CD4-positive, alpha-beta T cell (primary cell): Measurements from ENCODE around the gene GALT. TPM values are rescaled to one million over a fixed set of nuclear protein-coding genes. Genes with fewer than 3 reads are reported as not detected.

ENCODE experiments used
- ATAC-seq: fragments of 200-7000 bp; cut with Tn5 transposase; one replicate; pipeline ENCODE4 v1.10.0; 2022; ENCODE audit warnings: mild to moderate bottlenecking; ENCODE audit not compliant: poor library complexity
- CTCF ChIA-PET: fragments of 350-600 bp; sonication (Branson Sonifier 250); formaldehyde crosslinking; loops from one replicate; lab custom pipeline; 2021; ENCODE audit warnings: antibody characterized with exemption, inconsistent platforms; lab: Charles Lee
- POLR2A ChIA-PET: fragments of 350-600 bp; sonication (Branson Sonifier 250); formaldehyde crosslinking; loops from one replicate; lab custom pipeline; 2021; ENCODE audit warnings: antibody characterized with exemption, inconsistent platforms; lab: Charles Lee
- DNase-seq, 14 experiments: peaks; one replicate each; pipeline ENCODE4 v3.0.0-alpha.2; 2013 to 2020; ENCODE audit warnings: mixed read lengths in 2 of 14
- H3K27ac ChIP-seq, 2 donors: one replicate each; pipeline versions ENCODE4 v1.5.1 to v1.7.0; 2013; ENCODE audit warnings: low read length in 2 of 2, low read depth in 1 of 2, mild to moderate bottlenecking in 1 of 2
- H3K27me3 ChIP-seq, 2 experiments: 1 replicate in 1 of 2; 2 replicates in 1 of 2; pipeline versions ENCODE4 v1.6.1 to v1.7.0; 2013; ENCODE audit warnings: low read length in 2 of 2, control low read depth in 1 of 2, mild to moderate bottlenecking in 1 of 2, moderate library complexity in 1 of 2; ENCODE audit not compliant: insufficient read depth in 2 of 2, control insufficient read depth in 1 of 2
- H3K36me3 ChIP-seq: one replicate; pipeline ENCODE4 v1.6.1; 2013; ENCODE audit warnings: low read length, control low read depth; ENCODE audit not compliant: insufficient read depth
- H3K4me1 ChIP-seq: one replicate; pipeline ENCODE4 v1.6.1; 2013; ENCODE audit warnings: low read length, control low read depth; ENCODE audit not compliant: insufficient read depth
- H3K4me3 ChIP-seq: one replicate; pipeline ENCODE4 v1.5.1; 2013; ENCODE audit warnings: mild to moderate bottlenecking, low read length, moderate library complexity
- H3K9me3 ChIP-seq, 2 experiments: 1 replicate in 1 of 2; 2 replicates in 1 of 2; pipeline versions ENCODE4 v1.6.1 to v1.7.0; 2013; ENCODE audit warnings: low read length in 2 of 2, mild to moderate bottlenecking in 2 of 2, control low read depth in 1 of 2, moderate library complexity in 1 of 2; ENCODE audit not compliant: control insufficient read depth in 1 of 2, insufficient read depth in 1 of 2
- H3K27ac Mint-ChIP-seq: one replicate; pipeline ENCODE4 v1.8.0; 2020; ENCODE audit warnings: mixed read lengths
- H3K27me3 Mint-ChIP-seq: one replicate; pipeline ENCODE4 v1.8.0; 2021; ENCODE audit warnings: mixed read lengths
- H3K36me3 Mint-ChIP-seq: one replicate; pipeline ENCODE4 v1.8.0; 2021; ENCODE audit warnings: low read depth, mixed read lengths
- H3K4me1 Mint-ChIP-seq: one replicate; pipeline ENCODE4 v1.8.0; 2021; ENCODE audit warnings: low read depth, mixed read lengths
- H3K4me3 Mint-ChIP-seq: one replicate; pipeline ENCODE4 v1.8.0; 2020; ENCODE audit warnings: mild to moderate bottlenecking, mixed read lengths
- H3K9me3 Mint-ChIP-seq: one replicate; pipeline ENCODE4 v1.8.0; 2020; ENCODE audit warnings: mixed read lengths
- CTCF ChIP-seq: fragments of 200-600 bp; IDR thresholded peaks from one replicate; pipeline ENCODE4 v1.8.0; 2022; ENCODE audit warnings: antibody characterized with exemption, mild to moderate bottlenecking
- intact Hi-C, 2 experiments: fragments of 100-400 bp; cut with DNase I in 1 of 2; cut with micrococcal nuclease in 1 of 2; formaldehyde crosslinking; loops; one replicate each; pipeline versions ENCODE4 v1.15.1 to v1.9.0; 2023 to 2025; cut with DNase I, micrococcal nuclease
- total RNA-seq, 174 experiments: library from RNA in 2 of 174; stranded (reverse) in 2 of 174; gene quantifications; one replicate each; pipeline ENCODE4 v1.2.3 and lab custom pipeline; 2021 to 2026

Gene GALT
- total RNA-seq, 2 experiments from 2014 or later: 115 TPM

DNA sequence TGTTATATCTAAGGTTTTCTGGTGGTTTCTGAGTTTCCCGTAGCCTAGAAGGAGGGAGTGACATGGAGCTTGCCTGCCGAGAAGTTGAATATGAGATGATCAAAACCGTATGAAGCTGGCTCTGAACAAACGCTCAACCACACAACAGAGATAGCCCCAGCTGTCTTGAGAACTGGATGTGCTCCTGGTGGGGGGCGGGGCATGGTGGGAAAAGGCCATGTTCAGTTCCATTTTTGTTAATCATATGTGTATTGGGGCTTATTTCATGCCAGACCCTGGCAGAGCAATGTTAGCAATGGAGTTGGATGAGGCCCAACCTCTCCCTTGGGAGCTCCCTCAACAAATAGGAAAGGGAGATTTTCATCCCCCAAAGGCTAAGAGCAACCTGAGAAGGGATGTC, 39.8 kb downstream of the GALT start:
- H3K27ac ChIP-seq: no peak overlapping the region
- no peaks in the 10 kb centered on the region for H3K9me3 ChIP-seq
- Mint-ChIP-seq H3K27me3 (no peaks in the 10 kb centered on the region), H3K27ac (no peak overlapping the region), H3K9me3 (no peaks in the 10 kb centered on the region), H3K4me1 (no peaks in the 10 kb centered on the region), H3K4me3 (no peak overlapping the region), H3K36me3 (no peaks in the 10 kb centered on the region)
- no peaks in the 10 kb centered on the region for H3K36me3 ChIP-seq
- no peak for TF ChIP-seq CTCF
- ATAC-seq (no peak), DNase-seq (no peak)
- ChIA-PET CTCF (no interaction called here), POLR2A (interaction anchor here (0.9 kb wide), 1 partner anchor 49 kb away, joined by 3 read pairs; no protein-coding TSS in a partner anchor)
- H3K4me3 ChIP-seq: no peak overlapping the region
- H3K4me1 ChIP-seq: no peaks in the 10 kb centered on the region
- no peaks in the 10 kb centered on the region for H3K27me3 ChIP-seq
- intact Hi-C loops: no loop called here

- CTCF ChIA-PET: interaction anchor here (1.2 kb wide), 1 partner anchor 16 kb away, joined by 3 read pairs; no protein-coding TSS in a partner anchor
- H3K36me3 Mint-ChIP-seq: no peaks in the 10 kb centered on the region
- POLR2A ChIA-PET: interaction anchor here (0.9 kb wide), 1 partner anchor 50 kb away, joined by 3 read pairs; no protein-coding TSS in a partner anchor
These were observed 40.3 kb downstream of the GALT start for GRCh38 chr9:34686732-34687131.

DNA sequence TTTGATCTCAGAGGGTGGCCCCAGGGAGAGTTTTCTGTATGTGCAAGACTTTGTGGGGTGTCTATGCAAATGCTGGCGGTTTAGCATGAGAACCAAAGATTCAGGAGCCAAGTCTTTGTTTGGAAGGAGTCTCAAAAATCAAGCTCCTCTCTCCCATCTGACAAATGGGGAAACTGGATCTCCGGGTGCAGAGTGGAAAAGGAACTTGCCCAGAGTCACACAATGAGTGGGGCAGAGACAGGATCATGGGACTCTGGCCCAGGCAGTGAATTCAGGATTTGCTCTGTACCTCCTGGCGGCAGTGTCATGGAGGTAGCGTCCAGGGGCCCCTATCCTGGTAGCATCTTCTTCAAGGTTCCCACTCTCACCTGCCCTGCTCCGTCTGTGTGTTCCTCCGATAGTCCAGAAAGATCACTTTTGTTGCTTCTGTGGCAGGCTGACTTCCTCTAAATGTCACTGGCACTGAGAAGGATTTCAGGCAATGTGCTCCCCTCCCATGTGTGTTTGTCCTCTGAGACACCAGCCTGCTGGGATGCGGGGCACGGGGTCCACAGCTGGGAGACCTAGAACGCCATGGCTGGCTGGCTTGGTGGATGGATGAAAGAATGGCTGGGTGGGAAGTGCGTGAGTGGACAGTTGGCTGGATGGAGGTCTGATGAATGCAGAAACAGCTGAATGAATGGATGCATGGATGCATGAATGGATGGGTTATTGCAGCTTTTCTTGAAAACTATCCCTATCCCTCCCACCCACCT, 41.0 kb downstream of the GALT start:
- no peak overlapping the region for H3K4me3 ChIP-seq
- no peaks in the 10 kb centered on the region for H3K36me3 ChIP-seq
- ChIA-PET POLR2A (no interaction called here), CTCF (interaction anchor here (1.2 kb wide), 1 partner anchor 15 kb away, joined by 3 read pairs; no protein-coding TSS in a partner anchor)
- no peaks in the 10 kb centered on the region for H3K9me3 ChIP-seq
- Mint-ChIP-seq H3K27me3 (no peaks in the 10 kb centered on the region), H3K4me3 (no peak overlapping the region), H3K27ac (no peak overlapping the region), H3K36me3 (no peaks in the 10 kb centered on the region), H3K4me1 (no peaks in the 10 kb centered on the region), H3K9me3 (no peaks in the 10 kb centered on the region)
- H3K4me1 ChIP-seq: no peaks in the 10 kb centered on the region
- no peaks in the 10 kb centered on the region for H3K27me3 ChIP-seq
- intact Hi-C loops: no loop called here
- TF ChIP-seq CTCF: no peak
- no peak overlapping the region for H3K27ac ChIP-seq
- ATAC-seq (no peak), DNase-seq (no peak)

More at GRCh38 chr9:34686732-34687131, 40.3 kb downstream of the GALT start:
- Mint-ChIP-seq H3K9me3 (no peaks in the 10 kb centered on the region), H3K27ac (no peak overlapping the region), H3K27me3 (no peaks in the 10 kb centered on the region), H3K4me3 (no peak overlapping the region), H3K4me1 (no peaks in the 10 kb centered on the region)
- Histone ChIP-seq H3K36me3 (no peaks in the 10 kb centered on the region), H3K9me3 (no peaks in the 10 kb centered on the region), H3K27me3 (no peaks in the 10 kb centered on the region), H3K27ac (no peak overlapping the region), H3K4me3 (no peak overlapping the region), H3K4me1 (no peaks in the 10 kb centered on the region)
- no peak for TF ChIP-seq CTCF
- ATAC-seq (no peak), DNase-seq (no peak)
- intact Hi-C loops: no loop called here
